Measurements from ENCODE around the gene CAPN15.
"Not testable (repeated sequence)": the region's sequence is repeated elsewhere in the genome, so short reads cannot be mapped to it uniquely, and the experiment has no call there.

The CAPN15 gene

GRCh38 chr16:593406-593805, 65.9 kb downstream of the CAPN15 start:
- TF ChIP-seq CTCF (conservative IDR thresholded peaks at IDR 0.05; ENCODE audit: low read depth, low read length), result no peak
- DNase-seq (ENCODE audit: low read depth), result no peak
- no peak overlapping the region for H3K4me3 ChIP-seq (ENCODE audit: low read length)

GRCh38 chr16:593807-594206, 66.3 kb downstream of the CAPN15 start:
- no peak overlapping the region for H3K4me3 ChIP-seq (ENCODE audit: low read length)
- DNase-seq (ENCODE audit: low read depth), result no peak
- TF ChIP-seq CTCF (conservative IDR thresholded peaks at IDR 0.05; ENCODE audit: low read depth, low read length), result no peak

- H3K4me3 ChIP-seq (ENCODE audit: low read length), result no peak overlapping the region
- TF ChIP-seq CTCF (conservative IDR thresholded peaks at IDR 0.05; ENCODE audit: low read depth, low read length), result no peak
- DNase-seq (ENCODE audit: low read depth), result no peak
These were observed 67.6 kb downstream of the CAPN15 start for GRCh38 chr16:595094-595528.

GRCh38 chr16:595942-596735, 68.6 kb downstream of the CAPN15 start:
- TF ChIP-seq CTCF (conservative IDR thresholded peaks at IDR 0.05; ENCODE audit: low read depth, low read length), result no peak
- DNase-seq (ENCODE audit: low read depth), result no peak
- no peak overlapping the region for H3K4me3 ChIP-seq (ENCODE audit: low read length)

- no peak overlapping the region for H3K4me3 ChIP-seq (ENCODE audit: low read length)
- TF ChIP-seq CTCF (conservative IDR thresholded peaks at IDR 0.05; ENCODE audit: low read depth, low read length), result no peak
These were observed 69.2 kb downstream of the CAPN15 start for GRCh38 chr16:596736-597060.

GRCh38 chr16:597655-598054, 70.1 kb downstream of the CAPN15 start:
- DNase-seq (ENCODE audit: low read depth); H3K4me3 ChIP-seq (ENCODE audit: low read length): not testable (repeated sequence)

More at GRCh38 chr16:596736-597060, 69.2 kb downstream of the CAPN15 start:
- no peak for DNase-seq (ENCODE audit: low read depth)

- no peak overlapping the region for H3K4me3 ChIP-seq (ENCODE audit: low read length)
- TF ChIP-seq CTCF (conservative IDR thresholded peaks at IDR 0.05; ENCODE audit: low read depth, low read length), result no peak
- no peak for DNase-seq (ENCODE audit: low read depth)
These were observed 71.6 kb downstream of the CAPN15 start for GRCh38 chr16:598823-599739.

All from retinal pigment epithelial cell (primary cell).